NCI-H1105 treated with DMSO at 0.1 percent for 48 hours (cell line): ENCODE results near the gene FOXN4.

Source experiments
- DNase-seq: peaks from one replicate; lab custom pipeline; 2025; lab: John Stamatoyannopoulos, UW

Gene FOXN4

GRCh38 chr12:109281452-109281851, 27.6 kb downstream of the FOXN4 start:
- DNase-seq, result no peak

GRCh38 chr12:109279525-109279924, 29.6 kb downstream of the FOXN4 start:
- DNase-seq, result no peak

- no peak for DNase-seq
Observed at GRCh38 chr12:109278912-109279311, 30.2 kb downstream of the FOXN4 start.

- no peak for DNase-seq
Observed at GRCh38 chr12:109277899-109278762, 31.0 kb downstream of the FOXN4 start.

- DNase-seq, result no peak
Observed at GRCh38 chr12:109277255-109277898, 31.7 kb downstream of the FOXN4 start.

- DNase-seq, result no peak
Observed at GRCh38 chr12:109276160-109276559, 32.9 kb downstream of the FOXN4 start.

- DNase-seq, result no peak
Observed at GRCh38 chr12:109275173-109275572, 33.9 kb downstream of the FOXN4 start.

- no peak for DNase-seq
Observed at GRCh38 chr12:109274381-109274780, 34.7 kb downstream of the FOXN4 start.

GRCh38 chr12:109273354-109273753, 35.7 kb downstream of the FOXN4 start:
- no peak for DNase-seq

GRCh38 chr12:109271418-109271817, 37.7 kb downstream of the FOXN4 start:
- DNase-seq, result no peak

GRCh38 chr12:109270494-109270893, 38.6 kb downstream of the FOXN4 start:
- no peak for DNase-seq

- no peak for DNase-seq
Observed at GRCh38 chr12:109269428-109269827, 39.7 kb downstream of the FOXN4 start.

- no peak for DNase-seq
Observed at GRCh38 chr12:109268896-109269295, 40.2 kb downstream of the FOXN4 start.

GRCh38 chr12:109267361-109267760, 41.7 kb downstream of the FOXN4 start:
- no peak for DNase-seq

- DNase-seq, result no peak
Observed at GRCh38 chr12:109266106-109266879, 42.8 kb downstream of the FOXN4 start.

GRCh38 chr12:109264943-109265650, 44.0 kb downstream of the FOXN4 start:
- no peak for DNase-seq

GRCh38 chr12:109264095-109264942, 44.8 kb downstream of the FOXN4 start:
- peak; percentile 76 for DNase-seq

- no peak for DNase-seq
Observed at GRCh38 chr12:109263439-109263838, 45.6 kb downstream of the FOXN4 start.

GRCh38 chr12:109261939-109262338, 47.1 kb downstream of the FOXN4 start:
- no peak for DNase-seq

GRCh38 chr12:109261087-109261486, 48.0 kb downstream of the FOXN4 start:
- no peak for DNase-seq

GRCh38 chr12:109259545-109259895, 49.6 kb downstream of the FOXN4 start:
- no peak for DNase-seq
